SU-DHL-6 (cell line): ENCODE results near the gene ZNF678.

Experiments used
- CTCF ChIP-seq: fragments of 200-600 bp; sonication (generic); IDR thresholded peaks from one replicate; pipeline ENCODE4 v1.5.1; 2017; ENCODE audit warnings: antibody characterized with exemption, mild to moderate bottlenecking, low read length, moderate library complexity; ENCODE audit not compliant: insufficient read depth, poor library complexity, severe bottlenecking
- EZH2phosphoT487 ChIP-seq: fragments of 200-600 bp; sonication (generic), shearing (Covaris generic); conservative IDR thresholded peaks from 2 replicates; pipeline ENCODE4 v1.6.1; 2018; ENCODE audit warnings: mild to moderate bottlenecking, antibody characterized with exemption, low read length, moderate library complexity, mixed read lengths

GRCh38 chr1:227559926-227560325 is 3.4 kb upstream of the ZNF678 start:
- TF ChIP-seq CTCF (no peak), EZH2phosphoT487 (no peak)
